Measurements from ENCODE around the gene DCLK1.

DNA sequence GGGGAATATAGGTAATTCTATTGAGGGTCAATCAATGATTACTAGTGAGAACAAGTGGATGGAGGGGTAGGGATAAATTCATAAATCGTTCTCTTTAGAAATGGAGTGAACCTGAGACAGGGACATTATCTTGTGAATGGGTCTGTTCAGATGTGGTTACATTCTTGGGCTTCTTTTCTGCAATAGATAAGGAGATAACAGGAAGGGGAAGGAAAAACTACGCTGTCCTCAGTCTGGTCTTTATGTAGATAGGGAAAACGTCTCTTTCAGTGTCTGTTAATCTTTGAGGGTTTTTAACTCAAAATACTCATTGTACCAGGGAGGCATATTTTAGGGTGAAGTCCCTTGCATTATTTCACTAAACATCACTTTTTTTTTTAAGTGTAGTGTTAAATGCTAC is 388.0 kb downstream of the DCLK1 start:
- TF ChIP-seq, protein P1, sequence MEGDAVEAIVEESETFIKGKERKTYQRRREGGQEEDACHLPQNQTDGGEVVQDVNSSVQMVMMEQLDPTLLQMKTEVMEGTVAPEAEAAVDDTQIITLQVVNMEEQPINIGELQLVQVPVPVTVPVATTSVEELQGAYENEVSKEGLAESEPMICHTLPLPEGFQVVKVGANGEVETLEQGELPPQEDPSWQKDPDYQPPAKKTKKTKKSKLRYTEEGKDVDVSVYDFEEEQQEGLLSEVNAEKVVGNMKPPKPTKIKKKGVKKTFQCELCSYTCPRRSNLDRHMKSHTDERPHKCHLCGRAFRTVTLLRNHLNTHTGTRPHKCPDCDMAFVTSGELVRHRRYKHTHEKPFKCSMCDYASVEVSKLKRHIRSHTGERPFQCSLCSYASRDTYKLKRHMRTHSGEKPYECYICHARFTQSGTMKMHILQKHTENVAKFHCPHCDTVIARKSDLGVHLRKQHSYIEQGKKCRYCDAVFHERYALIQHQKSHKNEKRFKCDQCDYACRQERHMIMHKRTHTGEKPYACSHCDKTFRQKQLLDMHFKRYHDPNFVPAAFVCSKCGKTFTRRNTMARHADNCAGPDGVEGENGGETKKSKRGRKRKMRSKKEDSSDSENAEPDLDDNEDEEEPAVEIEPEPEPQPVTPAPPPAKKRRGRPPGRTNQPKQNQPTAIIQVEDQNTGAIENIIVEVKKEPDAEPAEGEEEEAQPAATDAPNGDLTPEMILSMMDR (conservative IDR thresholded peaks at IDR 0.05; ENCODE audit: low read length), result no peak
- no peak for TF ChIP-seq EZH2phosphoT487 (IDR thresholded peaks at IDR 0.05; ENCODE audit: borderline replicate concordance)

All from Loucy (cell line).